GM18517 (cell line): Measurements from ENCODE around the gene GPC1.

Experiments
- ATAC-seq: cut with Tn5 transposase; IDR thresholded peaks from one replicate; pipeline ENCODE4 v1.9.1; 2021; ENCODE audit warnings: mild to moderate bottlenecking, moderate library complexity; ENCODE audit not compliant: unreplicated experiment

The GPC1 gene

DNA sequence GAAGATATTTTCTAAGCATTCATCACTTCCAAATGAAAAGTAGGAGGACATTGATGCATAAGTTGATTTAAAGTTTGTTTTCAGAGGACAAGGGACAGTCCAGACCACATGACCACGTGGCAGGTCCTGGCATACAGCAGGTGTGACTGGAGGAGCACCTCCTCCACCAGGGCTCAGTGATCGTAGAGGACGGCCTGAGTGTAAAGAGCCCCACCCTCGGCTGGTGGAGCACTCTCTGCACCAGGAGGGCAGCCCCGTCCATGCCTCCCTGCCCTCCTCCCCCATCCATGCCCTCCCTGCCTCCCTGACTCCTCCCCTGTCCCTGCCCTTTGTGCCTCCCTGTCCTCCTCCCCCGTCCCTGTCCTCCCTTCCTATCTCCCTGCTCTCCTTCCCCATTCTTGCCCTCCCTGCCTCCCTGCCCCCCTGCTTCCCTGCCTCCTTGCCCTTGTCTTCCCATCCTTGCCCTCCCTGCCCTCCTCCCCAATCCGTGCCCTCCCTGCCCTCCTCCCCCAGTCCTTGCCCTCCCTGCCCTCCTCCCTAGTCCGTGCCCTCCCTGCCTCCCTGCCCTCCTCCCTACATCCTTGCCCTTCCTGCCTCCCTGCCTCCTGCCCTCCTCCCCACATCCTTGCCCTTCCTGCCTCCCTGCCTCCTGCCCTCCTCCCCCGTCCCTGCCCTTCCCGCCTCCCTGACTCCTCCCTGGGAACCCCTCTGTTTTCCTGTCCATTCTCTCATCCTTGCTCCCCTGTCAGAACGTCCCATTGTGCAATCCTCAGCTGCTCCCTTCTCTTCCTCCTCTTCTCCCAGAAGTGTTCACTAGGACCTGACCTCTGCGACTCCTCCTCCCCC, 74.4 kb downstream of the GPC1 start:
- no peak for ATAC-seq

DNA sequence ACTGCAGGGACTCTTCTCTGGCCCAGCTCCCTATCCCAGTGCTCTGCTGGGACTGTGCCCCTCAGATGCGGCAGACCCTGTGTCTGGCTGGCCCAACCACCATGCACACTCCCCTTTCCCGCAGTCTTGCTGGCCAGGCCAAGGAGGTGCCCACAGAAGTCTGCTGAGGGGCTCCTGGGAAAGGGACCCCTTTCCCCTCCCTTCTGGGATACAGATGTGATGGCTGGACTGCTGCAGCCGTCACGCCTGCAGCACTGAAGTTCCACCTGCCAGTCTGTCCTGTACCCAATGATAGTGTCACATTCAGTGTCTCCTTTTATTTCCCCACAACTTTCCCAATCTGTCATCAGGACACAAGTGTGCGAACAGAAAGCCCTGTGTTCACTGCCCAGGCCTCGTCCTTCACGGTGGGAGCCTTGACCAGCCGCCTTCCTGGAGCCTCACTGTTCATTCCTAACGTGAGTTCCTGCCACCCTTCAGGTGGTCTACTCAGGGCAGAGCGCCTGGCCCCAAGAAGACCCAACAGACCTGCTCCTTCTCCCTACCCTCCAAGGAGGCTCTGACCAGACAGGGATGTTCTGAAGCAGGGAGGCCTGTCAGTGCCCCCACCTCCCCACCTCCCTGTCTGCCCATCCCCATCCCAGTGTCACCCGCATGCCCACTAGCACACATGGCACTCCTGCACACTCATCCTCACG, 75.2 kb downstream of the GPC1 start:
- no peak for ATAC-seq

GRCh38 chr2:240511351-240512108, 76.1 kb downstream of the GPC1 start:
- no peak for ATAC-seq

- no peak for ATAC-seq
These were observed 76.6 kb downstream of the GPC1 start for GRCh38 chr2:240512109-240512485.

DNA sequence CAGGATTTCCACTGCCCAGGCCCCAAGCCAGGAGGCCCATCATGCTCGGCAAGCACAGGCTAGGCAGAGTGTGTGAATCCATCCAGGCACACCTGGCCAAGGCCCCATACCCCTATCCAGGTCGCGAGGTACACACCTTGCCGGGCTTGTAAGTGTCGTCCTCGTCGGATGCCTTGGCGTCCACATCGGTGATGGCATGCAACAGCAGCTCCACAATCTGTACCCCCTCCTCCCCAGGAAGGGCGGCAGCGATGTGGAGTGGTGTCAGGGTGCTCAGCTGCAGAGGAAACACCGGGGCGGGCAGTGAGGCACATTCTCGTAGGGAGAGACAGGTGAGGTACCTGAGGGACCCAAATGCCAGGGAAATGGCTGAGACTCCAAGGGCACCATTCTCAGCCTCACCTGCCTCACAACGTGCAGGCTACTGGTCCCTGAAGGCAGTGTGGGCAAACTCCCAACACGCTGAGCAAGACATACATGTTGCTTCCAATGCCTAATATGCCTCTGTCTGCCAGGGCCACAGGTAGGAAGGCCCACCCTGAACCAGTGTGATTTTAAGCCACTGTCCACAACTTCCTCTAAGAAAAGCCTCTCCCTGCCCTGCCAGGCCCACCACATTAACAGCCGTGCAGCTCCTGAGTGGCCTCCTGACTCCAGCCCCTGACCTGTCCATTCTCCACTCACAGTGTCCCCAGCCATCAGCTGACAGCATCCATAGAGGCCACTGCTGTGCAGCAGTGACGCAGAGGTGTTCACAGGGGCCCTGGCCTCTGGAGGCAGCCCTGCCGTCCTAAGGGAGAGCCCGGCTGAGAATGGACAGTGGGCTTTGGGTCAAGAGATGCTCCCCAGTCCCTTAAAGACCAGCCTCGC, 77.4 kb downstream of the GPC1 start:
- ATAC-seq = no peak

GRCh38 chr2:240513549-240514287, 78.3 kb downstream of the GPC1 start:
- peak; percentile 82 for ATAC-seq

GRCh38 chr2:240514631-240515030, 79.2 kb downstream of the GPC1 start:
- no peak for ATAC-seq

GRCh38 chr2:240517342-240517741, 81.9 kb downstream of the GPC1 start:
- ATAC-seq = no peak
